ENCODE measurements around the gene UPF3A. TPM values are rescaled to one million over a fixed set of nuclear protein-coding genes. Genes with fewer than 3 reads are reported as not detected.

The UPF3A gene
- total RNA-seq, 1 experiment from 2014 or later = 88.3 TPM

DNA sequence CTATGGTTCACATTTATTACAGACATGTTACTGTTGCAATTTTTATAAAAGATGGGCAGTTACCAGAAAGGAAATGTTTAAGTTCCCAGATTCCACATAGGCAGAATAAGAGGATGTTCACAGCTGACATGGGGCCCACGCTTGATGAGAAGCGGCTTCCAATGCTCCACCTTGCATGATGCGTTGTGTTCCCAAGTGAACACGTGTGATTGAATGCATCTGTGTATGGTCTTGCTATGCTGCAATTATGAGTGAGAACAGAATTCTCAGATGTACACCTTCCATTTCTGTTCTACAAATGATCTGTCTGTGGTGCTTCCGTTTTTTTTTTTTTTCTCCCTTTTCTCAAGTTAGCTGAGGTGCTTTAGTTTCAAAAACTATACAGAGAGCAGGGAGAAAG is 15.5 kb downstream of the UPF3A start:
- no peaks in the 10 kb centered on the region for H3K9me3 ChIP-seq
- Mint-ChIP-seq H3K36me3 (ENCODE audit: insufficient read depth, unreplicated experiment) (peaks cover 56% of the 10 kb centered on the region), H3K9me3 (ENCODE audit: unreplicated experiment) (no peaks in the 10 kb centered on the region), H3K27me3 (ENCODE audit: insufficient read depth, unreplicated experiment) (no peaks in the 10 kb centered on the region), H3K4me3 (ENCODE audit: unreplicated experiment) (no peak overlapping the region), H3K4me1 (ENCODE audit: low read depth, unreplicated experiment) (no peaks in the 10 kb centered on the region), H3K27ac (ENCODE audit: unreplicated experiment) (no peak overlapping the region)
- BruUV-seq (replicated peaks) = no TSS peak
- no peak for DNase-seq
- POLR2A ChIA-PET = no interaction called here
- no peak overlapping the region for H3K4me3 ChIP-seq (ENCODE audit: low read depth, low read length)
- no peaks in the 10 kb centered on the region for H3K27me3 ChIP-seq (replicated peaks; ENCODE audit: control insufficient read depth, insufficient read depth, low read length)
- CTCF ChIA-PET = no interaction called here
- intact Hi-C loops (cut with micrococcal nuclease; ENCODE audit: unreplicated experiment) = no loop called here
- no peaks in the 10 kb centered on the region for H3K4me1 ChIP-seq
- TF ChIP-seq, protein P1, sequence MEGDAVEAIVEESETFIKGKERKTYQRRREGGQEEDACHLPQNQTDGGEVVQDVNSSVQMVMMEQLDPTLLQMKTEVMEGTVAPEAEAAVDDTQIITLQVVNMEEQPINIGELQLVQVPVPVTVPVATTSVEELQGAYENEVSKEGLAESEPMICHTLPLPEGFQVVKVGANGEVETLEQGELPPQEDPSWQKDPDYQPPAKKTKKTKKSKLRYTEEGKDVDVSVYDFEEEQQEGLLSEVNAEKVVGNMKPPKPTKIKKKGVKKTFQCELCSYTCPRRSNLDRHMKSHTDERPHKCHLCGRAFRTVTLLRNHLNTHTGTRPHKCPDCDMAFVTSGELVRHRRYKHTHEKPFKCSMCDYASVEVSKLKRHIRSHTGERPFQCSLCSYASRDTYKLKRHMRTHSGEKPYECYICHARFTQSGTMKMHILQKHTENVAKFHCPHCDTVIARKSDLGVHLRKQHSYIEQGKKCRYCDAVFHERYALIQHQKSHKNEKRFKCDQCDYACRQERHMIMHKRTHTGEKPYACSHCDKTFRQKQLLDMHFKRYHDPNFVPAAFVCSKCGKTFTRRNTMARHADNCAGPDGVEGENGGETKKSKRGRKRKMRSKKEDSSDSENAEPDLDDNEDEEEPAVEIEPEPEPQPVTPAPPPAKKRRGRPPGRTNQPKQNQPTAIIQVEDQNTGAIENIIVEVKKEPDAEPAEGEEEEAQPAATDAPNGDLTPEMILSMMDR (IDR thresholded peaks at IDR 0.05; ENCODE audit: insufficient read depth in 1 of 2, low read depth in 1 of 2, low read length in 1 of 2, severe bottlenecking in 1 of 2, unreplicated experiment in 1 of 2) = no peak
- H3K36me3 ChIP-seq (ENCODE audit: control insufficient read depth, insufficient read depth, low read length) = no peaks in the 10 kb centered on the region; the same call in 1 of the 2 replicates

DNA sequence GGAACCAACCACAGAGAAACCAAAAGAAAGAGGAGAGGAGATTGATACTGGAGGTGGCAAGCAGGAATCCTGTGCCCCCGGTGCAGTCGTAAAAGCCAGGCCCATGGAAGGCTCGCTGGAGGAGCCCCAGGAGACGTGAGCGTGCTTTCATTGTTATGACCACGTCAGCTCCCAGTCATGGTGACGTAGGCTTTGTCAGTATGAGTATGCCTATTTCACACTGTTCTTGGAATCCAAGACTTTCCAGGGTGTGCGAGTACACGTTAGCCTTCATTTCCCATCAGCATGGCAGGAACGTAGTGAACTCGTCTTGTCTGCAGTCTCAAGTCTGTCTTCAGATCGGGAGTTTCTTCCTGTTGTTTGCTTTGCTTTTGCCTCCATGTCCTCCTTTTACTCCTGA is 17.5 kb downstream of the UPF3A start:
- TF ChIP-seq, protein P1 (IDR thresholded peaks at IDR 0.05; ENCODE audit: insufficient read depth in 1 of 2, low read depth in 1 of 2, low read length in 1 of 2, severe bottlenecking in 1 of 2, unreplicated experiment in 1 of 2) = no peak
- H3K27me3 Mint-ChIP-seq (ENCODE audit: insufficient read depth, unreplicated experiment) = no peaks in the 10 kb centered on the region
- H3K4me1 Mint-ChIP-seq (ENCODE audit: low read depth, unreplicated experiment) = no peaks in the 10 kb centered on the region
- Histone ChIP-seq H3K36me3 (ENCODE audit: control insufficient read depth, insufficient read depth, low read length) (peaks cover 2% of the 10 kb centered on the region), H3K9me3 (no peaks in the 10 kb centered on the region), H3K27me3 (replicated peaks; ENCODE audit: control insufficient read depth, insufficient read depth, low read length) (no peaks in the 10 kb centered on the region), H3K4me3 (ENCODE audit: low read depth, low read length) (no peak overlapping the region), H3K4me1 (no peaks in the 10 kb centered on the region)
- POLR2A ChIA-PET = no interaction called here
- H3K27ac Mint-ChIP-seq (ENCODE audit: unreplicated experiment) = no peak overlapping the region
- DNase-seq = no peak
- peaks cover 57% of the 10 kb centered on the region for H3K36me3 Mint-ChIP-seq (ENCODE audit: insufficient read depth, unreplicated experiment)
- intact Hi-C loops (cut with micrococcal nuclease; ENCODE audit: unreplicated experiment) = no loop called here
- H3K4me3 Mint-ChIP-seq (ENCODE audit: unreplicated experiment) = no peak overlapping the region
- BruUV-seq (replicated peaks) = no TSS peak
- CTCF ChIA-PET = no interaction called here
- no peaks in the 10 kb centered on the region for H3K9me3 Mint-ChIP-seq (ENCODE audit: unreplicated experiment)

DNA sequence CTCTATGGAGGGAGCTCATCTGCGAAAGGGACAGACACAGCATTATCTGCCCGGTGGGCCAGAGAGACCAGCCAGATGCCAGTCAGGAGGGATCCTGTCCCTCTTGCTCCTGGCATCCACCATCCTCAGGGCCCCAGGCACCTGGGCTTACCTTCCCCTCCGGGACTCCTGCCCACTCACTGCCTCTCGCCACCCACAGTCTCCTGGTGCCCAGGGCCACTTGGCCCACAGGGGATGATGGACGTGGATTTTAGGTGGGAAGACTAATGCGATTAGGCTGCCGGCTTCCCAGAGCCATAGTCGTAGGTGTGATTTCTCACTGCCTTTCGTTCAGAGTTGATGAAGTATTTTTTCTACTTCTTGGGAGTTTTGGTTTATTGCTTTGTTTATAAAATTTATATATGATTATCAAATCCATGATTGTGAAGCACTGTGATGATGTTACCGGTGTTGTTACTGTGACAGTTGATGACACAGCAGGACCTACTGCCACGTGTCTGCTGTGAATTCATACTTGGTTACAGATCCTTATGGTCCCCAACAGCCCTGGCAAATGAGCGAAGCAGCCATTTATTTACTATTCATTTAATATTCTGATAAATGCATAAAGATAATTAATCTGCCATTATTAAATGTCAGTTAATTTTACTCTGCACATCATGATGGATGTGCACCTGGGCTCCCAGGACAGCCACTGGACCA is 18.4 kb downstream of the UPF3A start:
- Histone ChIP-seq H3K36me3 (ENCODE audit: control insufficient read depth, insufficient read depth, low read length) (peaks cover 2% of the 10 kb centered on the region), H3K27me3 (replicated peaks; ENCODE audit: control insufficient read depth, insufficient read depth, low read length) (no peaks in the 10 kb centered on the region), H3K9me3 (no peaks in the 10 kb centered on the region), H3K4me1 (no peaks in the 10 kb centered on the region), H3K4me3 (ENCODE audit: low read depth, low read length) (no peak overlapping the region)
- intact Hi-C loops (cut with micrococcal nuclease; ENCODE audit: unreplicated experiment) = no loop called here
- no peak for DNase-seq
- POLR2A ChIA-PET = no interaction called here
- TF ChIP-seq, protein P1 (IDR thresholded peaks at IDR 0.05; ENCODE audit: insufficient read depth in 1 of 2, low read depth in 1 of 2, low read length in 1 of 2, severe bottlenecking in 1 of 2, unreplicated experiment in 1 of 2) = no peak
- no peaks in the 10 kb centered on the region for H3K4me1 Mint-ChIP-seq (ENCODE audit: low read depth, unreplicated experiment)
- no peak overlapping the region for H3K27ac Mint-ChIP-seq (ENCODE audit: unreplicated experiment)
- H3K9me3 Mint-ChIP-seq (ENCODE audit: unreplicated experiment) = no peaks in the 10 kb centered on the region
- H3K36me3 Mint-ChIP-seq (ENCODE audit: insufficient read depth, unreplicated experiment) = peaks cover 50% of the 10 kb centered on the region
- no TSS peak for BruUV-seq (replicated peaks)
- H3K4me3 Mint-ChIP-seq (ENCODE audit: unreplicated experiment) = no peak overlapping the region
- no peaks in the 10 kb centered on the region for H3K27me3 Mint-ChIP-seq (ENCODE audit: insufficient read depth, unreplicated experiment)
- CTCF ChIA-PET = no interaction called here
